HEK293T (cell line): ENCODE measurements around the gene LMX1A.

Source experiments
- ARNT ChIP-seq: fragments of 450-650 bp; IDR thresholded peaks from 2 replicates; pipeline ENCODE4 v1.6.1; 2017; ENCODE audit warnings: mild to moderate bottlenecking
- BHLHE40 ChIP-seq: fragments of 450-650 bp; IDR thresholded peaks from 2 replicates; pipeline ENCODE4 v1.6.1; 2016; ENCODE audit warnings: mild to moderate bottlenecking, moderate library complexity, borderline replicate concordance
- ELF4 ChIP-seq: fragments of 450-650 bp; IDR thresholded peaks from 2 replicates; pipeline ENCODE4 v1.6.1; 2017; ENCODE audit warnings: antibody characterized with exemption
- LEF1 ChIP-seq: fragments of 450-650 bp; IDR thresholded peaks from 2 replicates; pipeline ENCODE4 v1.6.1; 2017; ENCODE audit warnings: mild to moderate bottlenecking, borderline replicate concordance
- SP1 ChIP-seq: fragments of 450-650 bp; IDR thresholded peaks from 2 replicates; pipeline ENCODE4 v1.6.1; 2017

- TF ChIP-seq SP1: no peak
- no peak for TF ChIP-seq BHLHE40
- TF ChIP-seq ELF4: no peak
- no peak for TF ChIP-seq ARNT
- no peak for TF ChIP-seq LEF1
Observed at GRCh38 chr1:165173818-165174217, 182.7 kb downstream of the LMX1A start.
